ENCODE results near the gene CTXND2.
"Not testable (repeated sequence)": the region's sequence is repeated elsewhere in the genome, so short reads cannot be mapped to it uniquely, and the experiment has no call there.

The CTXND2 gene

GRCh38 chr1:150928775-150929174 lies 41.8 kb downstream of the CTXND2 start:
- DNase-seq (ENCODE audit: low spot score in 2 of 2); H3K4me3 Mint-ChIP-seq: not testable (repeated sequence)

GRCh38 chr1:150931773-150932172 lies 44.8 kb downstream of the CTXND2 start:
- peaks cover 53% of the 10 kb centered on the region for H3K36me3 Mint-ChIP-seq (ENCODE audit: insufficient read depth)
- H3K27me3 Mint-ChIP-seq: no peaks in the 10 kb centered on the region
- no peak overlapping the region for H3K4me3 Mint-ChIP-seq
- ATAC-seq (replicated peaks; ENCODE audit: extremely low read depth, poor library complexity, severe bottlenecking) (no peak), DNase-seq (ENCODE audit: low spot score in 2 of 2) (no peak)
- H3K4me1 Mint-ChIP-seq: peaks cover 21% of the 10 kb centered on the region
- H3K9me3 Mint-ChIP-seq: no peaks in the 10 kb centered on the region
- no peak overlapping the region for H3K27ac Mint-ChIP-seq (ENCODE audit: low read depth)

More at GRCh38 chr1:150928775-150929174, 41.8 kb downstream of the CTXND2 start:
- H3K4me1 Mint-ChIP-seq: peaks cover 26% of the 10 kb centered on the region
- not testable (repeated sequence) for ATAC-seq (replicated peaks; ENCODE audit: extremely low read depth, poor library complexity, severe bottlenecking); H3K27me3 Mint-ChIP-seq; H3K27ac Mint-ChIP-seq (ENCODE audit: low read depth); H3K9me3 Mint-ChIP-seq
- peaks cover 44% of the 10 kb centered on the region for H3K36me3 Mint-ChIP-seq (ENCODE audit: insufficient read depth)

DNA sequence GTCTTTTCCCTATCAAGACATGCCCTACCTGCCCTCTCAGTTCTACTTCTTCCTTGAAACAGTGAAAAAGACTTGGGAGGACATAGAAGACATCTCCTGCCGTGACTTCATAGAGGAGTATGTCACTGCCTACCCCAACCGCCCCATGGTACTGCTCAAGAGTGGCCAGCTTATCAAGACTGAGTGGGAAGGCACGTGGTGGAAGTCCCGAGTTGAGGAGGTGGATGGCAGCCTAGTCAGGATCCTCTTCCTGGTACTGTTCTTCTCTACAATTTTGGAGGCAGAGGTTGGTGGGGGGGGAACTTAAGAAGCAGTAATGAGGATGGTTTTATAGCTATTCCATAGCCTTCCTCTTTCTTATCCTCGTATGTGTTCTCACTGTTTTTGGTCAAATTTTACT lies 57.9 kb downstream of the CTXND2 start:
- H3K4me1 Mint-ChIP-seq: no peaks in the 10 kb centered on the region
- DNase-seq (ENCODE audit: low spot score in 2 of 2): no peak
- ATAC-seq (replicated peaks; ENCODE audit: extremely low read depth, poor library complexity, severe bottlenecking): no peak
- H3K9me3 Mint-ChIP-seq: no peaks in the 10 kb centered on the region
- H3K27me3 Mint-ChIP-seq: no peaks in the 10 kb centered on the region
- H3K4me3 Mint-ChIP-seq: no peak overlapping the region
- no peak overlapping the region for H3K27ac Mint-ChIP-seq (ENCODE audit: low read depth)
- H3K36me3 Mint-ChIP-seq (ENCODE audit: insufficient read depth): peaks cover 69% of the 10 kb centered on the region

DNA sequence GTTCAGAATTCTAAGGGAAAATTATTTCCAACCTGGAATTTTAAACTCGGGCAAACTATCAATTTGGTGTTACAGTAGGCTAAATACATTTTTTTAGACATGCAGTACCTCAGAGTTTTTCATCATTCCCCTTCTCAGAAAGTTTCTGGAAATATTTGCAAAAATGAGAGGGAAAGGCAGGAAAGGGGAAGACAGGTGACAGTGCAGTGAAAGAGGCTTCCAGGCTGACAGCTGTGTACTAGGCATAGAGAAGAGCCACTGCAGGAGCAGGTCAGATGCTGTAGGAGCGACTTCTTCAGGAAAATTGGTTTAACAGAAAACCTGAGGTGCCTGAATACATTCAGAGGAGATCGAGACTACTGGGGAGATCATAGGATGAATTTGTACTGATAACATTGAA lies 67.8 kb downstream of the CTXND2 start:
- no peaks in the 10 kb centered on the region for H3K27me3 Mint-ChIP-seq
- H3K36me3 Mint-ChIP-seq (ENCODE audit: insufficient read depth): peaks cover 72% of the 10 kb centered on the region
- DNase-seq (ENCODE audit: low spot score in 2 of 2) (no peak), ATAC-seq (replicated peaks; ENCODE audit: extremely low read depth, poor library complexity, severe bottlenecking) (no peak)
- H3K27ac Mint-ChIP-seq (ENCODE audit: low read depth): no peak overlapping the region
- H3K9me3 Mint-ChIP-seq: no peaks in the 10 kb centered on the region
- H3K4me3 Mint-ChIP-seq: no peak overlapping the region
- H3K4me1 Mint-ChIP-seq: no peaks in the 10 kb centered on the region

DNA sequence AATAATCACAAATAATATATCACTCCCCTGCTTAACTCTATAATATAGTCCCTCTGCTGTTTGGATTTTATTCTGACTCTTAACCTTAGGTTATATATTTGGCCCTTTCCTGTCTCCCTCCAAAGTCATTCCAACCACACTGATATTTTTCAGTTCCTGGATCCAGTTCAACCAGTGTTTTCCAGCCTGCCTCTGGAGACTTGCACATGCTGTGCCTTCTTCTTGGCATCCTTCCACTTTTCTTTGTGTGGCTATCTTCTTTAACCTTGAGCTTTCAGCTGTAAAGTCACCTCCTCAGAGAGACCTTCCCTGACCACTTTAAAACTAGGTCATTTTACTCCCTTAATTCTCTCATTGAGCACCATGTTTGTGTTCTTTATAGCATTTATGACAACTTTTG lies 68.3 kb downstream of the CTXND2 start:
- peak overlapping the region; percentile 65 for H3K27ac Mint-ChIP-seq (ENCODE audit: low read depth)
- H3K27me3 Mint-ChIP-seq: no peaks in the 10 kb centered on the region
- no peaks in the 10 kb centered on the region for H3K9me3 Mint-ChIP-seq
- no peak for ATAC-seq (replicated peaks; ENCODE audit: extremely low read depth, poor library complexity, severe bottlenecking)
- DNase-seq (ENCODE audit: low spot score in 2 of 2): no peak
- no peaks in the 10 kb centered on the region for H3K4me1 Mint-ChIP-seq
- H3K4me3 Mint-ChIP-seq: no peak overlapping the region
- peaks cover 72% of the 10 kb centered on the region for H3K36me3 Mint-ChIP-seq (ENCODE audit: insufficient read depth)

GRCh38 chr1:150957666-150958065 lies 70.7 kb downstream of the CTXND2 start:
- no peak overlapping the region for H3K27ac Mint-ChIP-seq (ENCODE audit: low read depth)
- no peak for ATAC-seq (replicated peaks; ENCODE audit: extremely low read depth, poor library complexity, severe bottlenecking)
- no peaks in the 10 kb centered on the region for H3K9me3 Mint-ChIP-seq
- H3K4me3 Mint-ChIP-seq: no peak overlapping the region
- no peaks in the 10 kb centered on the region for H3K4me1 Mint-ChIP-seq
- H3K27me3 Mint-ChIP-seq: no peaks in the 10 kb centered on the region
- H3K36me3 Mint-ChIP-seq (ENCODE audit: insufficient read depth): peaks cover 72% of the 10 kb centered on the region
- no peak for DNase-seq (ENCODE audit: low spot score in 2 of 2)

DNA sequence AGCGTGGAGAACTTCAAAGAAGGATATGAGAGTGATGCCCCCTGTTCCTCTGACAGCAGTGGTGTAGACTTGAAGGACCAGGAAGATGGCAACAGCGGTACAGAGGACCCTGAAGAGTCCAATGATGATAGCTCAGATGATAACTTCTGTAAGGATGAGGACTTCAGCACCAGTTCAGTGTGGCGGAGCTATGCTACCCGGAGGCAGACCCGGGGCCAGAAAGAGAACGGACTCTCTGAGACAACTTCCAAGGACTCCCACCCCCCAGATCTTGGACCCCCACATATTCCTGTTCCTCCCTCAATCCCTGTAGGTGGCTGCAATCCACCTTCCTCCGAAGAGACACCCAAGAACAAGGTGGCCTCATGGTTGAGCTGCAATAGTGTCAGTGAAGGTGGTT lies 73.7 kb downstream of the CTXND2 start:
- H3K4me1 Mint-ChIP-seq: peaks cover 6% of the 10 kb centered on the region
- H3K27me3 Mint-ChIP-seq: no peaks in the 10 kb centered on the region
- no peaks in the 10 kb centered on the region for H3K9me3 Mint-ChIP-seq
- H3K27ac Mint-ChIP-seq (ENCODE audit: low read depth): no peak overlapping the region
- ATAC-seq (replicated peaks; ENCODE audit: extremely low read depth, poor library complexity, severe bottlenecking) (no peak), DNase-seq (ENCODE audit: low spot score in 2 of 2) (no peak)
- H3K4me3 Mint-ChIP-seq: no peak overlapping the region
- H3K36me3 Mint-ChIP-seq (ENCODE audit: insufficient read depth): peaks cover 71% of the 10 kb centered on the region

DNA sequence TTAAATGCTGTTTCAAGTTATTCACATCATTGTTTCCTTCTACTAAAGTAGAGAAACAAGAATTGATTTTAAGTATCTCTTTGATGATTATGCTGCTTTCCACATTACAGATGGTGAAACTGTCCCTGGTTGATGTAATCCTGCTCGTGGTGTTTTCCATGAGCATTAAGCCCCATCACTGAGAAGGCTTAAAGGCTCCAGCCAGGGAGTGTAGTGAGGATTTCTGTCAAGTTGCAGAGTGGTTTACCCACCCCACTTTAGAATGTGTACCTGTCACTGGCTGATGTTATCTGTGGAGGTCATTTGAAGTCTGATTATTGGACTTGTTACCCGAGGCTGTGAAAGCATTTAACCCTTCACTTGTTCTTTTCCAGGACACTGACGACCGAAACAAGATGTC lies 74.8 kb downstream of the CTXND2 start:
- DNase-seq (ENCODE audit: low spot score in 2 of 2): no peak
- ATAC-seq (replicated peaks; ENCODE audit: extremely low read depth, poor library complexity, severe bottlenecking): no peak
- H3K36me3 Mint-ChIP-seq (ENCODE audit: insufficient read depth): peaks cover 70% of the 10 kb centered on the region
- H3K27ac Mint-ChIP-seq (ENCODE audit: low read depth): no peak overlapping the region
- H3K4me3 Mint-ChIP-seq: no peak overlapping the region
- H3K27me3 Mint-ChIP-seq: no peaks in the 10 kb centered on the region
- no peaks in the 10 kb centered on the region for H3K9me3 Mint-ChIP-seq
- H3K4me1 Mint-ChIP-seq: peaks cover 6% of the 10 kb centered on the region

Measured in central memory CD8-positive, alpha-beta T cell (primary cell).